PC-3 (cell line): Measurements from ENCODE around the gene RIPOR2. TPM values are rescaled to one million over a fixed set of nuclear protein-coding genes. Genes with fewer than 3 reads are reported as not detected.

Experiments
- ATAC-seq: fragments of 200-7000 bp; cut with Tn5 transposase; 2 replicates; pipeline ENCODE4 v1.9.1; 2020; ENCODE audit warnings: mild to moderate bottlenecking, moderate library complexity
- BruUV-seq: library from RNA; stranded (reverse); fragments of 400-500 nt; replicated peaks from 2 replicates; lab custom pipeline; 2021; lab: Mats Ljungman, UMichigan
- CTCF ChIA-PET: fragments of 300-600 bp; sonication (Branson Sonifier 250); formaldehyde crosslinking; loops from one replicate; lab custom pipeline; 2022; ENCODE audit warnings: antibody characterized with exemption; lab: Charles Lee
- POLR2A ChIA-PET: fragments of 300-600 bp; sonication (Branson Sonifier 250); formaldehyde crosslinking; loops from one replicate; lab custom pipeline; 2022; ENCODE audit warnings: antibody characterized with exemption; ENCODE audit not compliant: unreplicated experiment; lab: Charles Lee
- DNase-seq: peaks from one replicate; pipeline ENCODE4 v3.0.0-alpha.2; 2015
- H2AFZ ChIP-seq: fragments of 300-600 bp; sonication (generic); 2 replicates; pipeline ENCODE4 v1.6.0; 2016; ENCODE audit warnings: antibody characterized with exemption, low read length
- H3F3A ChIP-seq: fragments of 300-600 bp; sonication (generic); one replicate; pipeline ENCODE4 v1.6.0; 2017; ENCODE audit warnings: antibody characterized with exemption, low read length, control low read depth, mild to moderate bottlenecking; ENCODE audit not compliant: unreplicated experiment
- H3K27ac ChIP-seq: fragments of 300-600 bp; sonication (generic); 2 replicates; pipeline ENCODE4 v1.5.1; 2016; ENCODE audit warnings: mild to moderate bottlenecking, low read length
- H3K27me3 ChIP-seq: fragments of 300-600 bp; sonication (generic); 2 replicates; pipeline ENCODE4 v1.6.1; 2016; ENCODE audit warnings: low read length, mixed read lengths
- H3K36me3 ChIP-seq: fragments of 300-600 bp; sonication (generic); 2 replicates; pipeline ENCODE4 v1.6.1; 2016; ENCODE audit warnings: low read depth, mixed run types, low read length, mixed read lengths
- H3K4me1 ChIP-seq: fragments of 300-600 bp; sonication (generic); 2 replicates; pipeline ENCODE4 v1.5.1; 2016; ENCODE audit warnings: low read length; ENCODE audit not compliant: insufficient read depth
- H3K4me2 ChIP-seq: fragments of 300-600 bp; sonication (generic); 2 replicates; pipeline ENCODE4 v1.6.0; 2016; ENCODE audit warnings: low read length
- H3K4me3 ChIP-seq: fragments of 300-600 bp; sonication (generic); 2 replicates; pipeline ENCODE4 v1.5.1; 2016; ENCODE audit warnings: mild to moderate bottlenecking, low read length, mixed read lengths
- H3K79me2 ChIP-seq: fragments of 300-600 bp; sonication (generic); 2 replicates; pipeline ENCODE4 v1.6.1; 2017; ENCODE audit warnings: low read length, mixed read lengths
- H3K9ac ChIP-seq: fragments of 300-600 bp; sonication (generic); 2 replicates; pipeline ENCODE4 v1.6.0; 2016; ENCODE audit warnings: mild to moderate bottlenecking, low read length
- H3K9me2 ChIP-seq: fragments of 300-600 bp; sonication (generic); replicated peaks from 2 replicates; pipeline ENCODE4 v1.6.1; 2016; ENCODE audit warnings: mixed run types, low read length, mixed read lengths
- H3K9me3 ChIP-seq: fragments of 300-600 bp; sonication (generic); 2 replicates; pipeline ENCODE4 v1.6.1; 2016; ENCODE audit warnings: low read length, mixed read lengths
- H4K20me1 ChIP-seq: fragments of 300-600 bp; sonication (generic); 2 replicates; pipeline ENCODE4 v1.6.1; 2016; ENCODE audit warnings: low read length, mixed read lengths
- CTCF ChIP-seq: fragments of 300-600 bp; sonication (generic); conservative IDR thresholded peaks from 2 replicates; pipeline ENCODE4 v1.5.1; 2017; ENCODE audit warnings: antibody characterized with exemption, low read depth, mild to moderate bottlenecking, low read length
- EZH2 ChIP-seq: fragments of 300-600 bp; sonication (generic); IDR thresholded peaks from one replicate; pipeline ENCODE4 v1.6.1; 2017; ENCODE audit warnings: antibody characterized with exemption, mild to moderate bottlenecking, low read length; ENCODE audit not compliant: unreplicated experiment
- EZH2phosphoT487 ChIP-seq: fragments of 300-600 bp; sonication (generic); IDR thresholded peaks from 2 replicates; pipeline ENCODE4 v1.6.1; 2018; ENCODE audit warnings: mild to moderate bottlenecking, antibody characterized with exemption, low read length, borderline replicate concordance
- intact Hi-C: fragments of 100-400 bp; cut with micrococcal nuclease; formaldehyde crosslinking; loops from 2 replicates; pipeline ENCODE4 v1.9.0; 2023
- total RNA-seq: library from RNA; depleted of rRNA; stranded (reverse); fragments of >200 nt; gene quantifications from 2 replicates; pipeline ENCODE4 v1.2.3, GENCODE V29; 2014

Gene RIPOR2
- total RNA-seq, 1 experiment from 2014 or later = 0.44 TPM

- Histone ChIP-seq H3K4me3 (no peak overlapping the region), H4K20me1 (no peaks in the 10 kb centered on the region), H3K4me2 (no peak overlapping the region), H3K9me2 (no peaks in the 10 kb centered on the region), H3F3A (no peaks in the 10 kb centered on the region), H3K9ac (no peak overlapping the region), H3K27ac (no peak overlapping the region), H3K27me3 (0 out of 2 replicates have a peak, but pooled peaks cover 17% of the 10 kb centered on the region), H2AFZ (no peak overlapping the region), H3K79me2 (no peaks in the 10 kb centered on the region), H3K36me3 (no peaks in the 10 kb centered on the region), H3K9me3 (no peaks in the 10 kb centered on the region), H3K4me1 (no peaks in the 10 kb centered on the region)
- no peak for DNase-seq
- ATAC-seq = no peak
- no TSS peak for BruUV-seq
- CTCF ChIA-PET = no interaction called here
- intact Hi-C loops = no loop called here
- POLR2A ChIA-PET = no interaction called here
- TF ChIP-seq EZH2phosphoT487 = no peak
These were observed 90.9 kb downstream of the RIPOR2 start for GRCh38 chr6:24844903-24845302.

GRCh38 chr6:24844061-24844460 is 91.7 kb downstream of the RIPOR2 start:
- Histone ChIP-seq H3K36me3 (no peaks in the 10 kb centered on the region), H2AFZ (no peak overlapping the region), H3K79me2 (no peaks in the 10 kb centered on the region), H3F3A (no peaks in the 10 kb centered on the region), H3K9me2 (no peaks in the 10 kb centered on the region), H3K4me1 (no peaks in the 10 kb centered on the region), H4K20me1 (no peaks in the 10 kb centered on the region), H3K4me2 (no peak overlapping the region), H3K9ac (no peak overlapping the region), H3K4me3 (no peak overlapping the region), H3K9me3 (no peaks in the 10 kb centered on the region), H3K27ac (no peak overlapping the region), H3K27me3 (0 out of 2 replicates have a peak, but pooled peaks cover 17% of the 10 kb centered on the region)
- no peak for DNase-seq
- ChIA-PET CTCF (no interaction called here), POLR2A (interaction anchor here (0.7 kb wide), 1 partner anchor 57 kb away, joined by 3 read pairs; no protein-coding TSS in a partner anchor)
- intact Hi-C loops = no loop called here
- TF ChIP-seq EZH2phosphoT487 (no peak), CTCF (no peak), EZH2 (no peak)
- ATAC-seq = no peak
- BruUV-seq = no TSS peak

- POLR2A ChIA-PET = no interaction called here
- Histone ChIP-seq H3K27me3 (0 out of 2 replicates have a peak, but pooled peaks cover 17% of the 10 kb centered on the region), H3K9ac (no peak overlapping the region), H3K4me3 (no peak overlapping the region), H3K9me3 (no peaks in the 10 kb centered on the region), H3K4me2 (no peak overlapping the region), H3K79me2 (no peaks in the 10 kb centered on the region), H2AFZ (no peak overlapping the region), H3K9me2 (no peaks in the 10 kb centered on the region), H3K36me3 (no peaks in the 10 kb centered on the region), H3F3A (no peaks in the 10 kb centered on the region), H3K27ac (no peak overlapping the region), H3K4me1 (no peaks in the 10 kb centered on the region), H4K20me1 (no peaks in the 10 kb centered on the region)
- TF ChIP-seq EZH2 (no peak), EZH2phosphoT487 (no peak), CTCF (no peak)
- CTCF ChIA-PET = no interaction called here
- ATAC-seq = no peak
- intact Hi-C loops = no loop called here
- DNase-seq = no peak
- no TSS peak for BruUV-seq
These were observed 95.6 kb downstream of the RIPOR2 start for GRCh38 chr6:24840187-24840586.
